Right ventricle myocardium inferior (tissue), 1 donor: ENCODE measurements around the gene JAZF1. TPM values are rescaled to one million over a fixed set of nuclear protein-coding genes. Genes with fewer than 3 reads are reported as not detected.
"Not testable (repeated sequence)": the region's sequence is repeated elsewhere in the genome, so short reads cannot be mapped to it uniquely, and the experiment has no call there.

Experiments used
- ATAC-seq: fragments of 200-7000 bp; cut with Tn5 transposase; one replicate; pipeline ENCODE4 v1.9.1; 2020; ENCODE audit warnings: mild to moderate bottlenecking, moderate library complexity
- DNase-seq: peaks from one replicate; pipeline ENCODE4 v3.0.0; 2021; ENCODE audit errors: missing footprints
- intact Hi-C: fragments of 100-400 bp; cut with DNase I; formaldehyde crosslinking; loops from one replicate; pipeline ENCODE4 v1.11.0; 2022
- total RNA-seq: library from RNA; stranded (reverse); fragmentation: NEBNext Ultra II Directional; extraction: Animal tissue kit (Norgen Biotek cat#: 25700); gene quantifications from one replicate; pipeline ENCODE4 v1.2.1, GENCODE V29; 2021
- donor health status: DM: no; HTN: yes; CAD: no; lungs with severe emphysema.

JAZF1 gene
- total RNA-seq, 1 donor from 2014 or later, result 25.6 TPM

- DNase-seq (no peak), ATAC-seq (no peak)
- intact Hi-C loops, result loop anchor here (10.0 kb wide), 2 partner anchors 167 to 343 kb away; no protein-coding TSS in a partner anchor
Measured at GRCh38 chr7:27928001-27928400, 252.6 kb downstream of the JAZF1 start.

GRCh38 chr7:27925573-27926201 is 254.9 kb downstream of the JAZF1 start:
- intact Hi-C loops, result loop anchor here (10.0 kb wide), 2 partner anchors 169 to 341 kb away; no protein-coding TSS in a partner anchor
- ATAC-seq (no peak), DNase-seq (no peak)

- intact Hi-C loops, result loop anchor here (2.0 to 10.0 kb wide), 5 partner anchors 97 to 726 kb away; no protein-coding TSS in a partner anchor
- ATAC-seq (no peak), DNase-seq (no peak)
Measured at GRCh38 chr7:27923642-27923980, 257.0 kb downstream of the JAZF1 start.

- DNase-seq, result peak; percentile 84
- intact Hi-C loops, result loop anchor here (2.0 to 10.0 kb wide), 5 partner anchors 98 to 726 kb away; no protein-coding TSS in a partner anchor
- peak; percentile 97 for ATAC-seq
Measured at GRCh38 chr7:27922907-27923641, 257.5 kb downstream of the JAZF1 start.

GRCh38 chr7:27922389-27922788 is 258.2 kb downstream of the JAZF1 start:
- not testable (repeated sequence) for ATAC-seq, DNase-seq
- intact Hi-C loops, result loop anchor here (2.0 to 10.0 kb wide), 5 partner anchors 98 to 725 kb away; no protein-coding TSS in a partner anchor

- DNase-seq (no peak), ATAC-seq (no peak)
- intact Hi-C loops, result loop anchor here (5.0 to 10.0 kb wide), 4 partner anchors 174 to 724 kb away; no protein-coding TSS in a partner anchor
Measured at GRCh38 chr7:27921081-27921836, 259.3 kb downstream of the JAZF1 start.

- intact Hi-C loops, result loop anchor here (5.0 to 10.0 kb wide), 4 partner anchors 174 to 723 kb away; no protein-coding TSS in a partner anchor
- ATAC-seq (no peak), DNase-seq (no peak)
Measured at GRCh38 chr7:27920281-27920946, 260.2 kb downstream of the JAZF1 start.

GRCh38 chr7:27918503-27918902 is 262.1 kb downstream of the JAZF1 start:
- DNase-seq (no peak), ATAC-seq (no peak)
- intact Hi-C loops, result no loop called here

- intact Hi-C loops, result no loop called here
- no peak for DNase-seq
- ATAC-seq, result no peak
Measured at GRCh38 chr7:27917774-27918314, 262.8 kb downstream of the JAZF1 start.

GRCh38 chr7:27917119-27917518 is 263.5 kb downstream of the JAZF1 start:
- intact Hi-C loops, result no loop called here
- no peak for ATAC-seq

GRCh38 chr7:27916372-27916771 is 264.2 kb downstream of the JAZF1 start:
- intact Hi-C loops, result no loop called here
- DNase-seq (no peak), ATAC-seq (no peak)

More at GRCh38 chr7:27917119-27917518, 263.5 kb downstream of the JAZF1 start:
- no peak for DNase-seq

GRCh38 chr7:27914409-27914808 is 266.2 kb downstream of the JAZF1 start:
- DNase-seq (no peak), ATAC-seq (peak; percentile 42)
- intact Hi-C loops, result no loop called here

GRCh38 chr7:27912751-27913150 is 267.8 kb downstream of the JAZF1 start:
- DNase-seq, result no peak
- intact Hi-C loops, result no loop called here
- ATAC-seq, result no peak

GRCh38 chr7:27911920-27912319 is 268.7 kb downstream of the JAZF1 start:
- intact Hi-C loops, result no loop called here
- no peak for ATAC-seq
- no peak for DNase-seq

GRCh38 chr7:27910326-27910725 is 270.3 kb downstream of the JAZF1 start:
- intact Hi-C loops, result no loop called here
- ATAC-seq (no peak), DNase-seq (no peak)

GRCh38 chr7:27908534-27909165 is 271.9 kb downstream of the JAZF1 start:
- ATAC-seq (no peak), DNase-seq (no peak)
- intact Hi-C loops, result no loop called here

- intact Hi-C loops, result no loop called here
- ATAC-seq (no peak), DNase-seq (no peak)
Measured at GRCh38 chr7:27906385-27907091, 274.1 kb downstream of the JAZF1 start.
